Osteocyte (in vitro differentiated cells): ENCODE measurements around the gene ARF1. TPM values are rescaled to one million over a fixed set of nuclear protein-coding genes. Genes with fewer than 3 reads are reported as not detected.

Source experiments
- DNase-seq: peaks from one replicate; pipeline ENCODE4 v3.0.0; 2021; ENCODE audit warnings: mixed read lengths; ENCODE audit not compliant: unreplicated experiment; ENCODE audit errors: extremely low spot score
- H3K27ac Mint-ChIP-seq: one replicate; pipeline ENCODE4 v1.8.0; 2021; ENCODE audit warnings: mild to moderate bottlenecking, mixed read lengths; ENCODE audit not compliant: unreplicated experiment
- H3K27me3 Mint-ChIP-seq: one replicate; pipeline ENCODE4 v1.8.0; 2021; ENCODE audit warnings: mixed read lengths; ENCODE audit not compliant: unreplicated experiment
- H3K36me3 Mint-ChIP-seq: one replicate; pipeline ENCODE4 v1.8.0; 2021; ENCODE audit warnings: mixed read lengths; ENCODE audit not compliant: unreplicated experiment
- H3K4me1 Mint-ChIP-seq: one replicate; pipeline ENCODE4 v1.8.0; 2021; ENCODE audit warnings: mixed read lengths; ENCODE audit not compliant: unreplicated experiment
- H3K4me3 Mint-ChIP-seq: one replicate; pipeline ENCODE4 v1.8.0; 2021; ENCODE audit warnings: mild to moderate bottlenecking, moderate library complexity, mixed read lengths; ENCODE audit not compliant: unreplicated experiment
- H3K9me3 Mint-ChIP-seq: one replicate; pipeline ENCODE4 v1.8.0; 2021; ENCODE audit warnings: mixed read lengths; ENCODE audit not compliant: unreplicated experiment
- total RNA-seq: library from RNA; stranded (reverse); gene quantifications from 2 replicates; pipeline ENCODE4 v1.2.1, GENCODE V29; 2021
- TF ChIP-seq, protein P1 (sequence below): fragments of 200-600 bp; sonication (generic); IDR thresholded peaks from 2 replicates; pipeline ENCODE4 v1.5.0; 2021; ENCODE audit warnings: antibody characterized with exemption, mild to moderate bottlenecking, moderate library complexity

ARF1 gene
- total RNA-seq, 1 donor from 2014 or later = 305 TPM

DNA sequence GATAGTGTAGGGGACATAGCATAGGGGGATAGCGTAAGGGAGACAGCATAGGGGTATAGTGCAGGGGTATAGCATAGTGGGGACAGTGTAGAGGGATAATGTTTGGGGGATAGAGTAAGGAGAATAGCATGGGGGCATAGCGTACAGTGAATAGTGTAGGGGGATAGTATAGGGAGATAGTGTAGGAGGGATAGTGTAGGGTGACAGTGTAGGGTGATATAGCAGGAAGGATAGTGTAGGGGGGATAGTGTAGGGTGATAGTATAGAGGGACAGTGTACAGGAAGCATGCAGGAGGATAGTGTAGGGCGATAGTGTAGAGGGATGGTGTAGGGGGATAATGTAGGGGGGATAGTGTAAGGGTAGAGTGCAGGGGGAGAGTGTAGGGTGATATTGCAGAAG, 11.7 kb upstream of the ARF1 start:
- no peak for DNase-seq
- H3K36me3 Mint-ChIP-seq = no peaks in the 10 kb centered on the region
- TF ChIP-seq, protein P1, sequence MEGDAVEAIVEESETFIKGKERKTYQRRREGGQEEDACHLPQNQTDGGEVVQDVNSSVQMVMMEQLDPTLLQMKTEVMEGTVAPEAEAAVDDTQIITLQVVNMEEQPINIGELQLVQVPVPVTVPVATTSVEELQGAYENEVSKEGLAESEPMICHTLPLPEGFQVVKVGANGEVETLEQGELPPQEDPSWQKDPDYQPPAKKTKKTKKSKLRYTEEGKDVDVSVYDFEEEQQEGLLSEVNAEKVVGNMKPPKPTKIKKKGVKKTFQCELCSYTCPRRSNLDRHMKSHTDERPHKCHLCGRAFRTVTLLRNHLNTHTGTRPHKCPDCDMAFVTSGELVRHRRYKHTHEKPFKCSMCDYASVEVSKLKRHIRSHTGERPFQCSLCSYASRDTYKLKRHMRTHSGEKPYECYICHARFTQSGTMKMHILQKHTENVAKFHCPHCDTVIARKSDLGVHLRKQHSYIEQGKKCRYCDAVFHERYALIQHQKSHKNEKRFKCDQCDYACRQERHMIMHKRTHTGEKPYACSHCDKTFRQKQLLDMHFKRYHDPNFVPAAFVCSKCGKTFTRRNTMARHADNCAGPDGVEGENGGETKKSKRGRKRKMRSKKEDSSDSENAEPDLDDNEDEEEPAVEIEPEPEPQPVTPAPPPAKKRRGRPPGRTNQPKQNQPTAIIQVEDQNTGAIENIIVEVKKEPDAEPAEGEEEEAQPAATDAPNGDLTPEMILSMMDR = no peak

DNA sequence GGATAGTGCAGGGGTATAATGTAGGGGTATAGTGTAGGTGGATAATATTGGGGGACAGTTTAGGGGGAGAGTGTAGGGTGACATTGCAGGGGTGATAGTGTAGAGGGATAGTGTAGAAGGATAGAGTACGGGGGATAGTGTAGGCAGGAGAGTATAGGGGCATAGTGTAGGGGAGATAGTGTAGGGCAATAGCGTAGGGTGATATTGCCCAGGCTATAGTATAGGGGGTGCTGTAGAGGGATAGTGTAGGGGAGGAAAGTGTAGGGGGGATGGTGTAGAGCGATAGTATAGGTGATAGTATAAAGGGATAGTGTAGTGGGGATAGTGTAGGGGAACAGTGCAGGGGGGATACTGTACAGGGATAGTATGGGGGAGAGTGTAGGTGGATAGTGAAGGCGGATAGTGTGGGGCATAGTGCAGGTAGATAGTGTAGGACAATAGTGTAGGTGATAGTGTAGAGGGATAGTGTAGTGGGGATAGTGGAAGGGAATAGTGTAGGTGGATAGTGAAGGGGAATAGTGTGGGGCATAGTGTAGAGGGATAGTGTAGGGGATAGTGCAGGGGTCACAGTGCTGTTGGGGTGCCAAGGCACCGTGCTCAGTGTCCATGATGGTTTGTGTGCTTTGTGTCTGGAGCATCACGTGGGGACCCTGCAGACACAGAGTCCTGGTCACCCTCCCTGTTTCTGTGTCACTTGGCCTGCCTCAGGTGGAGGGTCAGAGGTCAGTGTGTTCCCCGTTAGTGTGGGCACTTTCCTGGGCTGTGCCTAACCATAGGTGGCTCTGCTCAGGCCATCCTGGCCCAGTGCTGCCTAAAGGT, 10.5 kb upstream of the ARF1 start:
- no peak for DNase-seq
- peaks cover 7% of the 10 kb centered on the region for H3K27me3 Mint-ChIP-seq
- H3K27ac Mint-ChIP-seq = no peak overlapping the region
- H3K4me1 Mint-ChIP-seq = no peaks in the 10 kb centered on the region
- no peaks in the 10 kb centered on the region for H3K9me3 Mint-ChIP-seq
- TF ChIP-seq, protein P1 = no peak
- no peaks in the 10 kb centered on the region for H3K36me3 Mint-ChIP-seq
- H3K4me3 Mint-ChIP-seq = no peak overlapping the region

More for the DNA sequence above, 11.7 kb upstream of the ARF1 start:
- no peaks in the 10 kb centered on the region for H3K9me3 Mint-ChIP-seq
- H3K27ac Mint-ChIP-seq = no peak overlapping the region
- H3K4me3 Mint-ChIP-seq = no peak overlapping the region
- H3K4me1 Mint-ChIP-seq = no peaks in the 10 kb centered on the region
- H3K27me3 Mint-ChIP-seq = peaks cover 16% of the 10 kb centered on the region

DNA sequence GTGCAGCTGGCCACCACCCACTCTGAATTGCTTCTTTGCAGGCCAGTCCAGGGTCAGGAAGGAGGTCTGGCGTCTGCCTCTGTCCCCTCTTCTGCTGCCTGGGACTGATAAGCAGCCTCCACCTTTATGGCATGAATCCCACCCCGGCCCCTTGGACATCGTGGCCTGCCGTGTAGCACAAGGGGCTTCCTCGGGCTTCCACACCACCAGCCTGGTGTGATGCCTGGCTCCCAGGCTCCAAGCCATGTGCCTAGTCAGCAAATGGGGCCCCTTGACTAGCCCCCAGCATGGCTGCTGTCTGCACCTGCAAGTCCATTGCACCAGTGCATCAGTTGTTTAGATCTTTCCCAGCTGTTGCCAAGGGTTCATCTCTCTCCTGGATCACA, 9.9 kb upstream of the ARF1 start:
- TF ChIP-seq, protein P1 = no peak
- no peak for DNase-seq
- no peak overlapping the region for H3K27ac Mint-ChIP-seq
- H3K27me3 Mint-ChIP-seq = peaks cover 3% of the 10 kb centered on the region
- H3K4me3 Mint-ChIP-seq = no peak overlapping the region
- H3K9me3 Mint-ChIP-seq = no peaks in the 10 kb centered on the region
- no peaks in the 10 kb centered on the region for H3K36me3 Mint-ChIP-seq
- H3K4me1 Mint-ChIP-seq = no peaks in the 10 kb centered on the region

DNA sequence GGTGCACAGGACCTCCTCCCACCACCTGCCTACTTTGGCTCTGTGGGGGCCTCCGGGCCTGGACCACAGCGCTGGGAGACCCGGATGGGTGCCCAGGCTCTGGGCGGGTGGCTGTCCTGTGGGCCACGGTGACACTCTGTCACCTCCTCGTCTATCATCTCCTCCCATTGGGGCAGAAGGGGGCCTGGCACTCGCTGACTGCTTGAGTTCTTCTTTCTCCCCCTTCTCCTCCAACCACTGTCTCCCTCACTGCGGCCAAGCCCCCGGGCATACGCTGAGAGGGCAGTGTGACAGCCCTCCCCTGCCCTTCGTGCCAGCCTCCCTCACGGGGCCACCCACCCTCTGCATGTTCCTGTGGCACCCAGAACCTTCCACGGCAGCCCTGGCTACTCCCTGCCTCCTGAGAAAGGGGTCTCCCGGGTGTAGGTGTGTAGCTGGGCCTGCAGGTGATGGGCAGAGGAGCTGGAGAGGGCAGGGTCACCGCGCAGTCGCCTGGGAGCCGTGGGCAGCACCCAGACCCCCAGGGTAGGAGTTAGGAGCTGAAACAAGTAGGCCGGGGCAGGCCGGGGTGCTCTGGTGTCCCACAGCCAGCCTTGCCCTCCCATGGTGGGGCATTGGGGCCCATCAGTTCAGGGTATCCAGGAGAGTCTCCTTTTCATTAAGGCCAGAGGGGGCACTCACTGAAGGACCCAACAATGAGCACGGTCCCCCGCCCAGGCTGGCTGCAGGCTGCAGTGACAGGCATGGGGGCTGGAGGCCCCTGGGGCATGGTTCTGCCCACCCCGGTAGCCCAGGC, 9.2 kb upstream of the ARF1 start:
- Mint-ChIP-seq H3K27ac (no peak overlapping the region), H3K4me3 (no peak overlapping the region), H3K36me3 (no peaks in the 10 kb centered on the region), H3K9me3 (no peaks in the 10 kb centered on the region), H3K4me1 (no peaks in the 10 kb centered on the region), H3K27me3 (peaks cover 3% of the 10 kb centered on the region)
- TF ChIP-seq, protein P1 = no peak
- no peak for DNase-seq
